Thoracic aorta (tissue), 2 donors: Measurements from ENCODE around the gene VDR. TPM values are rescaled to one million over a fixed set of nuclear protein-coding genes. Genes with fewer than 3 reads are reported as not detected.

Experiments
- ATAC-seq: fragments of 150-250 bp; one replicate; pipeline ENCODE4 v1.8.0; 2017; ENCODE audit warnings: low read depth; ENCODE audit not compliant: insufficient number of reproducible peaks, low FRiP score
- DNase-seq: peaks from one replicate; pipeline ENCODE4 v3.0.0-alpha.2; 2020; ENCODE audit warnings: low spot score
- H3K27ac ChIP-seq, 2 donors: fragments of 200-600 bp; sonication (generic); 1 replicate in 1 of 2; 2 replicates in 1 of 2; pipeline ENCODE4 v1.5.1; 2016; ENCODE audit warnings: mild to moderate bottlenecking in 2 of 2, moderate library complexity in 2 of 2
- H3K27me3 ChIP-seq: fragments of 200-600 bp; sonication (generic); replicated peaks from 2 replicates; pipeline ENCODE4 v1.6.0; 2016; ENCODE audit warnings: mild to moderate bottlenecking; ENCODE audit not compliant: insufficient read depth
- H3K36me3 ChIP-seq: fragments of 200-600 bp; sonication (generic); one replicate; pipeline ENCODE4 v1.5.1; 2016
- H3K4me1 ChIP-seq, 2 donors: fragments of 200-600 bp; sonication (generic); 1 replicate in 1 of 2; 2 replicates in 1 of 2; pipeline versions ENCODE4 v1.5.1 to v1.6.0; 2016; ENCODE audit warnings: low read depth in 2 of 2, mild to moderate bottlenecking in 1 of 2; ENCODE audit not compliant: control insufficient read depth in 1 of 2
- H3K4me3 ChIP-seq: fragments of 200-600 bp; sonication (generic); 2 replicates; pipeline ENCODE4 v1.5.1; 2016; ENCODE audit warnings: mild to moderate bottlenecking
- H3K9me3 ChIP-seq: fragments of 200-600 bp; sonication (generic); 2 replicates; pipeline ENCODE4 v1.5.1; 2016
- CTCF ChIP-seq: fragments of 200-600 bp; sonication (generic); IDR thresholded peaks from one replicate; pipeline ENCODE4 v1.5.1; 2019; ENCODE audit warnings: antibody characterized with exemption
- total RNA-seq, 2 donors: library from RNA; depleted of rRNA; stranded (reverse); fragments of >200 nt; gene quantifications; one replicate each; pipeline versions ENCODE4 v1.1.0 to v1.2.3, GENCODE V29; 2016

VDR gene
- total RNA-seq, 2 donors from 2014 or later, result 6.8 to 10.3 TPM

GRCh38 chr12:47878293-47878917, 26.4 kb downstream of the VDR start:
- H3K36me3 ChIP-seq, result no peaks in the 10 kb centered on the region
- DNase-seq, result no peak
- H3K27me3 ChIP-seq, result no peaks in the 10 kb centered on the region
- no peak for ATAC-seq
- no peaks in the 10 kb centered on the region for H3K4me1 ChIP-seq
- H3K4me3 ChIP-seq, result no peak overlapping the region
- TF ChIP-seq CTCF, result no peak
- H3K9me3 ChIP-seq, result no peaks in the 10 kb centered on the region
- H3K27ac ChIP-seq, result no peak overlapping the region

GRCh38 chr12:47877081-47877480, 27.7 kb downstream of the VDR start:
- H3K4me3 ChIP-seq, result no peak overlapping the region
- H3K4me1 ChIP-seq, result no peaks in the 10 kb centered on the region
- ATAC-seq (no peak), DNase-seq (no peak)
- H3K9me3 ChIP-seq, result no peaks in the 10 kb centered on the region
- no peak for TF ChIP-seq CTCF
- H3K27me3 ChIP-seq, result no peaks in the 10 kb centered on the region
- no peaks in the 10 kb centered on the region for H3K36me3 ChIP-seq
- no peak overlapping the region for H3K27ac ChIP-seq

- DNase-seq (no peak), ATAC-seq (no peak)
- Histone ChIP-seq H3K4me3 (no peak overlapping the region), H3K27me3 (no peaks in the 10 kb centered on the region), H3K27ac (no peak overlapping the region), H3K36me3 (no peaks in the 10 kb centered on the region), H3K9me3 (no peaks in the 10 kb centered on the region), H3K4me1 (no peaks in the 10 kb centered on the region)
- no peak for TF ChIP-seq CTCF
Observed at GRCh38 chr12:47876440-47876960, 28.3 kb downstream of the VDR start.

- no peak for TF ChIP-seq CTCF
Observed at GRCh38 chr12:47875746-47876439, 28.9 kb downstream of the VDR start.

GRCh38 chr12:47874316-47874715, 30.5 kb downstream of the VDR start:
- Histone ChIP-seq H3K9me3 (no peaks in the 10 kb centered on the region), H3K36me3 (no peaks in the 10 kb centered on the region), H3K27me3 (no peaks in the 10 kb centered on the region), H3K4me3 (no peak overlapping the region), H3K27ac (no peak overlapping the region), H3K4me1 (peaks cover 7 to 13% of the 10 kb centered on the region in 2 donors)
- DNase-seq (no peak), ATAC-seq (no peak)
- TF ChIP-seq CTCF, result no peak

More at GRCh38 chr12:47875746-47876439, 28.9 kb downstream of the VDR start:
- no peak for DNase-seq
- H3K9me3 ChIP-seq, result no peaks in the 10 kb centered on the region
- H3K27ac ChIP-seq, result no peak overlapping the region
- no peaks in the 10 kb centered on the region for H3K36me3 ChIP-seq
- ATAC-seq, result no peak
- H3K4me3 ChIP-seq, result no peak overlapping the region
- peaks cover 0 to 1% of the 10 kb centered on the region in 2 donors for H3K4me1 ChIP-seq
- H3K27me3 ChIP-seq, result no peaks in the 10 kb centered on the region
